Fibroblast of lung (primary cell): ENCODE measurements around the gene PZP.

ENCODE experiments used
- EZH2 ChIP-seq: IDR thresholded peaks from 2 replicates; pipeline ENCODE4 v1.5.1; 2012; ENCODE audit warnings: low read length, control low read depth, mild to moderate bottlenecking; ENCODE audit errors: missing control alignments
- TF ChIP-seq, protein P1 (sequence below), 2 donors: IDR thresholded peaks in 1 of 2; conservative IDR thresholded peaks in 1 of 2; 1 replicate in 1 of 2; 2 replicates in 1 of 2; pipeline ENCODE4 v1.5.1; 2011 to 2012; ENCODE audit warnings: low read length in 2 of 2, control low read depth in 1 of 2, inconsistent platforms in 1 of 2, low read depth in 1 of 2, mild to moderate bottlenecking in 1 of 2

DNA sequence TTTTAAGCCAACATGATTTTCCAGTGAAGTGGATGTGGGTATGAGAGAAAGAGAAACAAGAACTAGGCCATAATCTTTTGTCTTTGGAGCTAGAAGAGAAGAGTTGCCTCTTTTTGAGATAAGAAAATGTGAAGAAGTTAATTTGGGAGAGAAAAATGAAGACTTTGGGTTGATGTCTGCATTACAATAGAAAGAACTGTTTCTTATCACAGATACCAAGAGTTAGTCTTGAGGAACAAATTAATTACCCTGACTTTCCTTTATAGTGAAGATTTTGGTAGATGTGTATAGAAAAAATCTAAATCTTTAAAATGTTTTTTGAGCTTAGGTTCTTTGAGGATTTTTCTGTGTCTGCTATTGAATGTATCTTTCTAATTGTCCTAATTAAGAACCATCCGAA is 96.7 kb downstream of the PZP start:
- TF ChIP-seq, protein P1, sequence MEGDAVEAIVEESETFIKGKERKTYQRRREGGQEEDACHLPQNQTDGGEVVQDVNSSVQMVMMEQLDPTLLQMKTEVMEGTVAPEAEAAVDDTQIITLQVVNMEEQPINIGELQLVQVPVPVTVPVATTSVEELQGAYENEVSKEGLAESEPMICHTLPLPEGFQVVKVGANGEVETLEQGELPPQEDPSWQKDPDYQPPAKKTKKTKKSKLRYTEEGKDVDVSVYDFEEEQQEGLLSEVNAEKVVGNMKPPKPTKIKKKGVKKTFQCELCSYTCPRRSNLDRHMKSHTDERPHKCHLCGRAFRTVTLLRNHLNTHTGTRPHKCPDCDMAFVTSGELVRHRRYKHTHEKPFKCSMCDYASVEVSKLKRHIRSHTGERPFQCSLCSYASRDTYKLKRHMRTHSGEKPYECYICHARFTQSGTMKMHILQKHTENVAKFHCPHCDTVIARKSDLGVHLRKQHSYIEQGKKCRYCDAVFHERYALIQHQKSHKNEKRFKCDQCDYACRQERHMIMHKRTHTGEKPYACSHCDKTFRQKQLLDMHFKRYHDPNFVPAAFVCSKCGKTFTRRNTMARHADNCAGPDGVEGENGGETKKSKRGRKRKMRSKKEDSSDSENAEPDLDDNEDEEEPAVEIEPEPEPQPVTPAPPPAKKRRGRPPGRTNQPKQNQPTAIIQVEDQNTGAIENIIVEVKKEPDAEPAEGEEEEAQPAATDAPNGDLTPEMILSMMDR (conservative IDR thresholded peaks at IDR 0.05 in 1 of 2, IDR thresholded peaks at IDR 0.05 in 1 of 2; ENCODE audit: low read depth in 1 of 2, low read length in 2 of 2), result no peak
- no peak for TF ChIP-seq EZH2
